ENCODE data around the gene MYBPHL. TPM values are rescaled to one million over a fixed set of nuclear protein-coding genes. Genes with fewer than 3 reads are reported as not detected.

MYBPHL gene, protein sequence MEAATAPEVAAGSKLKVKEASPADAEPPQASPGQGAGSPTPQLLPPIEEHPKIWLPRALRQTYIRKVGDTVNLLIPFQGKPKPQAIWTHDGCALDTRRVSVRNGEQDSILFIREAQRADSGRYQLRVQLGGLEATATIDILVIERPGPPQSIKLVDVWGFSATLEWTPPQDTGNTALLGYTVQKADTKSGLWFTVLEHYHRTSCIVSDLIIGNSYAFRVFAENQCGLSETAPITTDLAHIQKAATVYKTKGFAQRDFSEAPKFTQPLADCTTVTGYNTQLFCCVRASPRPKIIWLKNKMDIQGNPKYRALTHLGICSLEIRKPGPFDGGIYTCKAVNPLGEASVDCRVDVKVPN
- not detected in 2 replicates for total RNA-seq (2014; rRNA removed; shearing (Covaris generic))

- DNase-seq (ENCODE audit: low read depth), result no peak
These were observed at the start of gene MYBPHL for GRCh38 chr1:109306832-109307273. Gene MYBPHL (minus strand): TSS chr1:109307011. CDS start chr1:109306991, 20 bp downstream.

DNA sequence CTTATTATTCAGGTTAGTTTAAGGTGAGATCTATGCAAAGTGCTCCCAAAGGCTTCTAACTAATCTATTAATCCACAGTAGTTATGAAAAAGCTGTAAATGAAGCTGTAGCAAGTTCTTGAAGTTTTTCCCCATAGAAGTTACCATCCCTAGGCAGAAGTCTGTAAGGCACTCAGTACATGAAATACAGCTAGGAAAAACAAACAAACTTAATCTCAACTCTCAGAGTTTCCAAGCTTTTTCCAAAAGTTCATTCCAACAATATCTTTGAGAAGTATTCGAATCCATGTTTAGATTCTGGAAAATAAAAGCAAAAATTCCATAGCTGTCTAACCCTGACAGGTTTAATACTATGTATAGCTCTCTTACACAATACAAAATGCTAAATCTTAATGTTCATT, 49.7 kb upstream of the MYBPHL start:
- no peak for DNase-seq (ENCODE audit: low read depth)

DNA sequence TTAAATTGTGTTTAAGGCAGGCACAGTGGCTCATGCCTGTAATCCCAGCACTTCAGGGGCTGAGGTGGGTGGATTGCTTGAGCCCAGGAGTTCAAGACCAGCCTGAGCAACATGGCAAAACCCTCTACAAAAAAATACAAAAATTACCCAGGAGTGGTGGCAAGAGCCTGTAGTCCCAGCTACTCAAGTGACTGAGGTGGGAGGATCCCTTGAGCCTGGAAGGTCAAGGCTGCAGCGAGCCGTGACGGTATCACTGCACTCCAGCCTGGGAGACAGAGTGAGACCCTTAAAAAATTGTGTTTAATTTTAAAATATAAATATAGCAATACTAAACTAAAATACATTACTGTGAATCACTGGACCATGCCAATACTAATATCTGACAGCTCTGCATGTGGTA, 48.1 kb upstream of the MYBPHL start:
- no peak for DNase-seq (ENCODE audit: low read depth)

DNA sequence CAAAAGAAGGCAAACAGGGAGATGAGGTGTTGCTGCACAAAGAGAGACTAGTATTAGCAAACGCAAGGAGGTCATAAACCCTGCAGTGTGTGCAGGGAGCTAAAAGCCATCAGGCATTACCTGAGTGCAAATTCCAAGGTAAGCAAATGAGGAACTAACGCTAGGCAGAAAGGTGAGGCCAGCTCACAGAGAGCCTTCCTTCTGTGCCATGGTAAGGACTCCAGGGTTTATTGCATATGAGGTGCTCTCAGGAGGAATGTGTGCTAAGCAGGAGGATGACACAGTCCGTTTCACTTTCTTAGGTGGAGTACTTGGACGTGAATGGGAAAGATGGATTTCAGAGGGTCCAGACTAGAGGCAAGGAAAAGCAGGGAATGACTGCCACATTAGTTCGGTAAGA, 44.6 kb upstream of the MYBPHL start:
- DNase-seq (ENCODE audit: low read depth), result no peak

GRCh38 chr1:109350655-109351054, 43.8 kb upstream of the MYBPHL start:
- DNase-seq (ENCODE audit: low read depth), result no peak

GRCh38 chr1:109350182-109350581, 43.4 kb upstream of the MYBPHL start:
- DNase-seq (ENCODE audit: low read depth), result no peak

DNA sequence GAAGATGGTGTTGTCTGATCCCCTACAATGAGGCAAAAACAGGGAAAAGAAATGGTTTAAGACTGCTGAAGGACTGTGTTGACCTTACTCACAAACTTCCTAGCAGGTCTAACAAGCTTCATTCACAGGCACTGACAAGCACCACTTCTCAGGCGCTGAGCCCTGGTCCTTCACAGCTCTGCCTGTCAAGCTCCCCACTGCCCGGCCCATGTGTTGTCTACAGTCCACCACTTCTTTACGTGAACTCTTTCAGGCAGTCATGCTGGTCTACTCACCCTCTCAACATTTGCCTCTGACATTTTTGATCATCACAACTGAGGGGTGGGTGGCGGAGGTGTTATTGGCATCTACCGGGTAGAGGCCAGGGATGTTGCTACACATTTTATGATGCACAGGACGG, 40.7 kb upstream of the MYBPHL start:
- no peak for DNase-seq (ENCODE audit: low read depth)

GRCh38 chr1:109341944-109342930, 35.4 kb upstream of the MYBPHL start:
- no peak for DNase-seq (ENCODE audit: low read depth)

- no peak for DNase-seq (ENCODE audit: low read depth)
These were observed 31.8 kb upstream of the MYBPHL start for GRCh38 chr1:109338608-109339007.

DNA sequence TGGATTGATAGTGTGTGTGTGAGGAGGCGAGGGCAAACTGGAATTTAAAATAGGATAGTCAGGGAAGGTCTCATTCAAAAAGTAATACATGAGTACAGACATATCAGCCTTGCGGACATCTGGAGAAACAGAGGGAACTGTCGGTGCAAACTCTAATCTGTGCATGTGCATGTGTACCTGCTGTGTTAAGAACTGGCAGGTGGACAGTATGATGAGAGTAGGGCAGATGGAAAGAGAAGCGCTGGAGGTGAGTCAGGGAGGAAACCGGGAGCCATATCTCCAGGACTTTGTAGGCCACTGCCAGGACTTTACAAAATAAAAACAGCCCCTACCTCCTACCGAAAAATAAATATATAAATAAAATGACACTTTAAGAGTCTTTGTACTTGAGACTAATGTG, 31.3 kb upstream of the MYBPHL start:
- no peak for DNase-seq (ENCODE audit: low read depth)

GRCh38 chr1:109335091-109335490, 28.3 kb upstream of the MYBPHL start:
- no peak for DNase-seq (ENCODE audit: low read depth)

- no peak for DNase-seq (ENCODE audit: low read depth)
These were observed 24.3 kb upstream of the MYBPHL start for GRCh38 chr1:109331113-109331512.

DNA sequence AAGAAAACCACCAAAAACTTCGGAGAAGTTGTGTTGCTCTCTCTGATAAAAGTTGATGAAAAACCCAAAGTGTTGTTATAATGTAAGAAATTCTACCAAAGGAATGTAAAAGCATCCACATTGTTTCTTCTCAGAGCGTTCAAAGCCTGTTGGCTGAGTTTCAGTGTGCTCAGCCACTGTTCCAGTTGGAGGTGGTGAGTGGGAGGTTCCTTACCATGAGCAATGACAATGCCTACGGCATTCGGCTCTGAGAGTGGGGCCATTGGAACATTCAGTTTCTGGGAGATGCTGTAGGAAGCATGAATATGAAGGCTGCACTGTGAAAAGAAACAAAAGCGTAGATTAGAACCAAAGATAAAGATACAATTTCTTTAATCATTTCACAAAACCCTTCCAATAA, 20.5 kb upstream of the MYBPHL start:
- DNase-seq (ENCODE audit: low read depth), result peak; percentile 22

GRCh38 chr1:109322974-109323373, 16.2 kb upstream of the MYBPHL start:
- no peak for DNase-seq (ENCODE audit: low read depth)

GRCh38 chr1:109319114-109319513, 12.3 kb upstream of the MYBPHL start:
- DNase-seq (ENCODE audit: low read depth), result no peak

DNA sequence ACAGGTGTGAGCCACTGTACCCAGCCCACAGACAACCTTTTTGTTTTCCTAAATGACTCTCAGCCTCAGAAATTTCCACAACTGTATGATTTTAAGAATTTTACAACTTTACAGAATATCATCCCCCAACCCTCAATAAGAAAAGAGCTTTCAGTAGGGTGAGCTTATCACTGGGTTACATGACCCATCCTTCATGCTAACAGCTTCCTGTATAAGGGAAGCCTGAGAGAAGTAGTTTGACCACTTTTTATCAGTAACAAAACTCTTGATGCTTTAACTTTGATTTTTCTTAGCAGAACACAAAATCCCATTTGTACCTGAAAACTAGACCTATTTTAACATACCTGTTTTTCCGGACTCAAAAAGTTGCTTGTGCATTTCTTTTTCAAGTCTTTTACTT, 9.7 kb upstream of the MYBPHL start:
- DNase-seq (ENCODE audit: low read depth), result no peak

DNA sequence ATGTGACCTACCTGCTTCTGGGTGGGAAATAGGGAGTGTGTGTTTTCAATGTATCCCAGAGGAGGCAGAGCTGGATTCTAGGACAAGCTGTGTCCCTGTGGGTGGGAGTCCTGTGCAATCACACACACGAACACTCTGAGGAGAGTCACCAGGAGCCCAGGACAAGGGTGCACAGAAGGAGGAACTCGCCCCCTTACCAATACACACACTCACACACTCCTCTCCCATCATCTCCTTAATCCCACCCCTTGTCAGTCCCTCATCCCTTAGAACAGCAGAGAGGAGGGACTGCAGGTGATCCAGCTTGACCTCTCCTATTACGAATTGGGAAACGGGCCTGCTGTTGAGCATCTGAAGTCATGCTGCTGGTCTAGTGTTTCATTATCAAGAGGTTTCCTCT, 8.5 kb upstream of the MYBPHL start:
- DNase-seq (ENCODE audit: low read depth), result no peak

DNA sequence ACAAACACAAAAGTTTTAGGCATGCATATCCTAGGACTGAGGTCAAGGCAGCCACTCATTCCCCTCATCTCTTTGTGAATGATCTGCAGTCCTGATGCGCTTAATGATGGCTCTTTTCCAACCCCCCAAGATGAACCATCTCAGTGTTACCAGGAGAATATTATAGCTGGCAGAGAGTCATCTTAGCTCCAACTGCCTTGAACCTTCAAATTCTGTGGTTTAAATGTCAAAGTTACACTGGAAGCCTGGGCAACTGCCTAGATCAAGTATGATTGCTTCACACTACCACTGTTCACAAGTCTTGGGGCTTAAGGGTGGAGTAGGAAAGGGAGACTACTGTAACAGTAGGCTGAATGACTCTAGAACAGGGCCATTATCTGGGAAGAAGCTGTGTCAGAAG, 8.0 kb upstream of the MYBPHL start:
- DNase-seq (ENCODE audit: low read depth), result no peak

DNA sequence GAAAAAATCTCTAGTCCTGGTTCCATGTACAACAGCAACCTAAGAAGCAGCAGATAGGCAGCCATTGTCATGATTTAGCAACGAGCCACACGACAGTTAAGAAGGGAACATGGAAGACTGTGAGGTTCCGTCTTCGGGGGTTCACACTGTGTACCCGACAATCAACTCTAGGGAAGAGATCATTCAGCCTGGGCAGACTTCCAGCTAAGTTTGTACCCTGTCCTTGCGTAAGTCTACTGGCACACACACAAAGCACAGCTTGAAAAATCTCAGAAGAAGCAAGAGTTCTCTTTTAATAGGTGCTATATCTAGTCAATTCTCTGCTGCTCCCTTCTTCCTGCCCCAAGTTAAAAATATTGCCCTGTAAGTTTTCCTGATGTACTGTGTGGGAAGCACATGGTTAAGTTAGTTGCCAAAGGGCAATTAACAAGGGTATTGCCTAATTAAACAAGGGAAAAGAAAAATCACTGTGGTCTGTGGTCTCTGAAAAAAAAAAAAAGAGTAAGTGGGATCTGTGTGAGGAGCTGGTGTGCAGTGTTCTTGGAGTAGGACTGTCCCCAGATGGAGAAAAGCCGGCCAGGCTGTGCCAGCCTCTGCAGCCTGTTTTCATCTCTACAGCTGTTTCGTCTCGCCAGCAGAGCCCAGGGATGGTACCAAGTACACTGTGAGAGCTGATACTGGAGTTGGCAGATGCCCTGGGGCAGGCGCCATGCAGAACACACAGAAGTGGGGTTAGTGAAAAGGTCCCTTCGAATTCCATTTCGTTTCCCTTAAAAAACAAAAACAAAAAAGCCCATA, 6.4 kb upstream of the MYBPHL start:
- DNase-seq (ENCODE audit: low read depth), result peak; percentile 8

GRCh38 chr1:109312246-109312645, 5.4 kb upstream of the MYBPHL start:
- DNase-seq (ENCODE audit: low read depth), result no peak

DNA sequence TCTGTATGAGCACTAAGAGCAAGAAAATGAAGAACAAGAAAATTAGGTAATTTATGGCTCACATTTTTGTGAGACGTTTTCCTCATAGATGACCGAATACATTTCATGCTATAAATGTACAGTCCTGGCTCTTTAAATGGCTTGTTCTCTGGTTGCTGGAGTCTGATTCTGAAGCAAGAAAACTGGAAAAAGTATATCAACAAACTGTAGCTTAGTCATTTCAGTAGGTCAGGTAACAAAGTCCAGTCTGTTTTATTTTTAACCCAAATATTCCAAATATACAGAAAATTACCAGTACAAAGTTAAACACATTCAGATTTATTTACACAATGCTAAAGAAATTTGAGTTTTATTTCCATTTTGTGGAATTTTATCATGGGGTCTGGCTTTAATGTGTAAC, 2.5 kb upstream of the MYBPHL start:
- DNase-seq (ENCODE audit: low read depth), result no peak

Data from RPMI7951 (cell line).